CD1c-positive myeloid dendritic cell (primary cell): Measurements from ENCODE around the gene ITGA2B.
"Not testable (repeated sequence)": the region's sequence is repeated elsewhere in the genome, so short reads cannot be mapped to it uniquely, and the experiment has no call there.

Experiments
- DNase-seq: peaks from one replicate; pipeline ENCODE4 v3.0.0-alpha.2; 2016; ENCODE audit errors: extremely low spot score

The ITGA2B gene

GRCh38 chr17:44351961-44352827 is 37.3 kb downstream of the ITGA2B start:
- no peak for DNase-seq

DNA sequence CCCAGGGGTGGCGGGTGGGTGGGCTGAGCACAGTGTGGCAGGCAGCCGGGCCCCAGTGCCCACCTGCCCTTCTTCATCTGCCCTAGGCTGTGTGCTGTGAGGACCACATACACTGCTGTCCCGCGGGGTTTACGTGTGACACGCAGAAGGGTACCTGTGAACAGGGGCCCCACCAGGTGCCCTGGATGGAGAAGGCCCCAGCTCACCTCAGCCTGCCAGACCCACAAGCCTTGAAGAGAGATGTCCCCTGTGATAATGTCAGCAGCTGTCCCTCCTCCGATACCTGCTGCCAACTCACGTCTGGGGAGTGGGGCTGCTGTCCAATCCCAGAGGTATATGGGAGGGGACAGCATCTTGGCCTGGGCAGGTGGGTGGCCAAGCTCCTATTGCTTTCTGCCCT is 38.0 kb downstream of the ITGA2B start:
- DNase-seq, result no peak

DNA sequence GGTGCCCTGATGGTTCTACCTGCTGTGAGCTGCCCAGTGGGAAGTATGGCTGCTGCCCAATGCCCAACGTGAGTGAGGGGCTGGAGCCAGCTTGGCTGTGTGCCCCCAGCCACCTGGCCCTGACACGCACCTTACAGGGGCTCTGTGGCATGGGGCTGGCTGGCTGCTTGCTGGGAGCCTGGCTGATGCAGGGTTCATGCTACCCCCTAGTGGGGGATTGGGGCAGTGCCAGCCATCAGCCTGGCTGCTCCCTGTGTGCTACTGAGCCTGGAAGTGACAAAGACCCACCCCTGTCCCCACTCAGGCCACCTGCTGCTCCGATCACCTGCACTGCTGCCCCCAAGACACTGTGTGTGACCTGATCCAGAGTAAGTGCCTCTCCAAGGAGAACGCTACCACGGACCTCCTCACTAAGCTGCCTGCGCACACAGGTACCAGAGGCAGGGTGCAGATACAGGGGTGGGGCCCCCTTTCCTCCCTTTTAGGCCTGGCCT is 38.7 kb downstream of the ITGA2B start:
- peak; percentile 72 for DNase-seq

DNA sequence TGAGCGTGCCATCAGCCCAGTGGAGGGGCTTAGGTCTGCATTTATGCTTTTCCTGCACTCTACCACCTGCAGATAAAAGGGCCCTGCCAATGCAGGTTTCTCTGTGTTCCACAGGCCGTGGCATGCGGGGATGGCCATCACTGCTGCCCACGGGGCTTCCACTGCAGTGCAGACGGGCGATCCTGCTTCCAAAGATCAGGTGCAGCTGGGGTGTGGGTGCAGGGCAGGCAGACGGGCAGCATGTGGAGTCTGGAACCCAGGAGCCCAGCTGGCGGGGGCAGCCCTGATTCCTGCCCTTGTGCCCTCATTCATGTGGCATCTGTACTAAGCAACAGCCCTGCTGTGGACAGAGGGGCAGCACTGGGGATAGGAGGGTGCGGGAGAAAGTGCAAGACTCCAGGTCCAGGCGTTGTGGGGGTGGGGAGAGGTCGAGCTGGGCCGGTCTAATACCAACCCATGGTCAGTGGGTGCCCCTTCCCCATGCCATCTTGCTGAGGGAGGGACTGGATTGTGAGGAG is 39.8 kb downstream of the ITGA2B start:
- DNase-seq, result no peak

- no peak for DNase-seq
Measured at GRCh38 chr17:44348988-44349364, 40.5 kb downstream of the ITGA2B start.

GRCh38 chr17:44348234-44348987 is 41.0 kb downstream of the ITGA2B start:
- DNase-seq, result peak; percentile 95

GRCh38 chr17:44347206-44348055 is 42.0 kb downstream of the ITGA2B start:
- peak; percentile 23 for DNase-seq

DNA sequence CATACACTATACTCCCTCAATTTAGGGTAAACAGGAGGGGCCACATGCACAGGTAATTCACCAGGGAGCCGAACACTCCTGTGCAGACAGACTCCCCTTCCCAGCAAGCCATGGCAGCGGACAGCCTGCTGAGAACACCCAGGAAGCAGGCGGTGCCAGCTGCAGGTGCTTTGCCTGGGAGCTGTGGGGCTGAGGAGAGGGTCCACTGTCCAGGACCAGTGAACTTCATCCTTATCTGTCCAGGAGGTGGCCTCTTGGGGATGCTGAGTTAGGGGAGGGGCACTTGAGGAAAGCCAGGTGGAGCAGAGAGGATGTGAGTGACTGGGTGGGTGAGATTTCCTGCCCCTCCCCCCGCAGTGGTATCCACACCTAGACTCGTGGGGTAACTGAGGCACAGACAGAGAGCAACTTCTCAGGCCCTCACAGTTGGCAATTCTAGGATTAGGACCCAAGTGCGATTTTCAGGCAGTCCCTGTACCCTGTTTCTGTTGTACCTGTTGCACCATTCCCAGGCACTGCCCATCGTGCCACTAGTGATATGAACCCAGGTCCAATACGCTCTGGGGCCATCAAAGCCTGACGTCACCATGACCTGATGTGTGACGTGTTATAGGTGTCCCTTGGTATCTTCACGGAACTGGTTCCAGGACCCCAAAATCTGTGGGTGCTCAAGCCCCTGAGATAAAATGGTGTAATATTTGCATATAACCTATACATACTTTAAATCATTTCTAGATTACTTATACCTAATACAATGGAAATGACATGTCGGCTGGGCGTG is 43.2 kb downstream of the ITGA2B start:
- DNase-seq, result no peak

GRCh38 chr17:44345454-44346026 is 43.9 kb downstream of the ITGA2B start:
- peak; percentile 70 for DNase-seq

GRCh38 chr17:44344939-44345453 is 44.5 kb downstream of the ITGA2B start, which contains the start of gene GRN:
Gene GRN (plus strand): TSS chr17:44345302. CDS start chr17:44349165, 3,863 bp downstream.
- peak; percentile 92 for DNase-seq

GRCh38 chr17:44343510-44344209 is 45.8 kb downstream of the ITGA2B start:
- DNase-seq, result no peak

DNA sequence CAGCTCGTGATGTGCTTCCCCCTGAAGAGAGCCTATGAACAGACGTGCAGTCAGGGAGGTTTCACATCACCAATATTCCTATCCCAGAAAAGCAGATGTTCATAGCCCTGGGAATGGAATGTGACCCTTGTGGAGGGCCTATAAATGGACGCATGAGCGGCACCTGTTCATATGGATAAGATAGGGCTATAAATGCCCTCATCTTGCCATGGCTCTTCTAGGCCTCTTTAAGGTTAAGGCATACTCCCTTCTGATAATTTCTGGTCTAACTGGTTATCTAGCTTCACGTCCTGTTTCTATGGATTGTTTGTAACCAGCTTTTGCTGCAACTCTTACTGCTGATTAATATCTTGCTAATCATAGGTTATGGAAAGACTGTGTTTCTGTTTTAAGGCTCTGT is 48.9 kb downstream of the ITGA2B start:
- not testable (repeated sequence) for DNase-seq

DNA sequence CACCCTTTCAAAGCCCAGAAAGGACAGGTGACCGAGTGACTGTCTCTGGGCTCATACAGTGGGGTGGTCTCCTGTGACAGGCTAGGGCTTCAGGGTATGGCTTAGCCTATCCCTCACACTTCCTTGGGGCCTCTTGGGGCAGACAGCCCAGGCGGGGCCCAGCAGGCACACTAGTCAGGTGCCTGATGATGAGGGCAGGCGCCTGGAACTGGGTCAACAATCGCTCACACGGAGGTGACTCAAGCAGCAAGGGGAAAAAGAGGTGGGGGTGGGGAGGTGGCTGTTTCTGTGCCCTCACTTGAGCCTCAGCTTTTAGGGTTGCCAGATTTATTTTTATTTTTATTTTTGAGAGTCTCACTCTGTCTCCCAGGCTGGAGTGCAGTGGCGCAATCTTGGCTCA is 50.7 kb downstream of the ITGA2B start:
- DNase-seq, result peak; percentile 36

- DNase-seq, result no peak
Measured at GRCh38 chr17:44335968-44336367, 53.5 kb downstream of the ITGA2B start.

DNA sequence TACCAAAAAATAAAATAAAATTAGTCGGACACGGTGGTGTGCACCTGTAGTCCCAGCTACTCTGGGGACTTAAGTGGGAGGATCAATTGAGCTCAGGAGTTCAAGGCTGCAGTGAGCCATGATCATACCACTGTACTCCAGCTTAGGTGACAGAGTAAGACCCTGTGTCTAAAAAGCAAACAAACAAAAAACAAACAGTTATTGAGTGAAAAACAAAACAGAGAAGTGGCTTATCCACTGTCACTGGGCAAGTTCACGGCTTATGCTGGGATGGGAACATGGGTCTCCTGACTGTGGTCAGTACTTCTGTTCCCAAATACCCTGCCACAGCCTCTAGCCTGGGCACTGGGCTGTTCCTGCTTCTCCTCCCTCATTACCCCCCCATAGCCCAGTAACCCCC is 53.9 kb downstream of the ITGA2B start:
- peak; percentile 40 for DNase-seq

GRCh38 chr17:44334727-44335126 is 54.7 kb downstream of the ITGA2B start:
- DNase-seq, result peak; percentile 52

DNA sequence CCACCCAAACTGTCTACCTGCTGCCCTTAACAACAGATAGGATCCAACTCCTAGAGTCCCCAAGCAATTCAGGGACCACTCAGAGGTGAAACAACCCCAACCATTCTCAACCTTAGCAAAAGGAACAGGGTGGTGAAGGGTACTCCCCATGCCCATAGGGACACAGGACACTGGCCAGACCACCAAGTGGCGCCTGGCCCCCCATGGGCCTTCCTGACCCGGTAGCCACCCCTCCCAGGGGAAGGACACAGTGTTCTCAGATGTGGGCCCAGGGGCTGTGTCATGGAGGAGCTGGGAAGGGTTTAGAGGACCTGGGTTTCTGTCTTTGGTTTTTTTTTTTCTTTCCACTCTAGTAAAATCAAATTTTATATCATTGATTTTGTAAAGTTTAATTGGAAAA is 55.1 kb downstream of the ITGA2B start:
- DNase-seq, result no peak

DNA sequence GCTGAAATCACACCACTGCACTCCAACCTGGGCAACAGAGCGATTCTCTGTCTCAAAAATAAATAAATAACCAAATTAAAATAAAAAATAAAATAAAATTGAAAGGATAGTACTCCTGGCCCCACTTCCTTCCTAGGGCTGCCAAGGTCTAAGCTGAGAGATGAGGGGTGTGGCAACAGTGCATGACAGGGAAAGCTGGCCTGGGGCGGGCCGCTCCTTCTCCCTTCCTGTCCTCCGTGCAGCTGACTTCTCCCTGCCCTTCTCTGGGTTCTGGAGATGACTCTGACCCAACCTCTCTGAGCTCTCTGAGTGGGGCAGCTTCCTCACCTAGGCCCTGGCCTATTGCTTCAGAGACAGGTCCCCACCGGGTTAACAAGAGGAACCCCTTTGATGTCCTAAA is 56.1 kb downstream of the ITGA2B start:
- DNase-seq, result peak; percentile 78

DNA sequence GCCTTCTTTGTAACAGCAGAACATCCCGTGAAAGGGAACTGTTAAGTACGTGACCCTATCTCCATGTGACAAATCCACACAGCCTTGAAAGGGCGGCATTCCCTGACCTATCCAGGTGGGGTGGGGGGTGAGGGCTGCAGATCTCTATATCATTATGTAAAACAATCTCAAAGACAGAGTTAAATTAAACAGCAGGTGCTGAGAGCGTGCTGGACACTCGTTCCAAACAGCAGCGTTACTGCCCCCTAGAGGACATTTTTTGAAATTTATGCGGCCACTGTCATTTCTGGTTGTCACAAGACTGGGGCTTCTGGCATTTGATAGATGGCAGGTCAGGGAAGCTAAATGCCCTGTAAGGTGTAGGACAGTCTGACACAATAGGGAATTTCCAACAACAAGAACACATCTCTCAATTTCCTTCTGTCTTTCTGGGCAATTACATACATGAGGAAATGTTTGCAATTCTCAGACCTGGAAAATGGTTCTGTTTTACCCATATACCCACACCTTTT is 58.1 kb downstream of the ITGA2B start:
- peak; percentile 94 for DNase-seq
